Neural progenitor cell (in vitro differentiated cells): Measurements from ENCODE around the gene AUTS2.

Experiments used
- EZH2 ChIP-seq: fragments of 200-600 bp; sonication (generic); IDR thresholded peaks from 2 replicates; pipeline ENCODE4 v1.6.1; 2017; ENCODE audit warnings: antibody characterized with exemption, mild to moderate bottlenecking, moderate library complexity
- TF ChIP-seq, protein P1 (sequence below): fragments of 200-600 bp; sonication (generic); IDR thresholded peaks from 2 replicates; pipeline ENCODE4 v1.5.1; 2017; ENCODE audit warnings: antibody characterized with exemption, mild to moderate bottlenecking

DNA sequence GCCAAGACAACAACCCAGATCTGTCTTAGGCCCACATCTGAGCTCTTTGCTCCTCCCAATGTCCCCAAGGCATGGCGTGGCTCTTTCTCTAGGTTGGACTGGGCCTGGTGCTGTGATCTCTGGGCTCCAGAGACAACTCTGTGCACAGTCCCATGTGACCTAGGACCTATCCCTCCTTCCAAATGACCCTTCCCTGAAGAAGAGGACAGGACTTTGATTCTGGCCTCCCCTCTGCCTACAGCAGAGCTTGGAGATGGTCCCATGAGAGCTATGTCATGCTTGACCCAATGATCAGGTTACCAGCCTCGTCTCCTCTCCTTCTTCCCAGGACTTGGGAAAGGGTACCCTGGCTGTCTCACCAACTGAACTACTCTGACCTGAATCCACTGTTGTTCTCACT is 1237.4 kb downstream of the AUTS2 start:
- TF ChIP-seq, protein P1, sequence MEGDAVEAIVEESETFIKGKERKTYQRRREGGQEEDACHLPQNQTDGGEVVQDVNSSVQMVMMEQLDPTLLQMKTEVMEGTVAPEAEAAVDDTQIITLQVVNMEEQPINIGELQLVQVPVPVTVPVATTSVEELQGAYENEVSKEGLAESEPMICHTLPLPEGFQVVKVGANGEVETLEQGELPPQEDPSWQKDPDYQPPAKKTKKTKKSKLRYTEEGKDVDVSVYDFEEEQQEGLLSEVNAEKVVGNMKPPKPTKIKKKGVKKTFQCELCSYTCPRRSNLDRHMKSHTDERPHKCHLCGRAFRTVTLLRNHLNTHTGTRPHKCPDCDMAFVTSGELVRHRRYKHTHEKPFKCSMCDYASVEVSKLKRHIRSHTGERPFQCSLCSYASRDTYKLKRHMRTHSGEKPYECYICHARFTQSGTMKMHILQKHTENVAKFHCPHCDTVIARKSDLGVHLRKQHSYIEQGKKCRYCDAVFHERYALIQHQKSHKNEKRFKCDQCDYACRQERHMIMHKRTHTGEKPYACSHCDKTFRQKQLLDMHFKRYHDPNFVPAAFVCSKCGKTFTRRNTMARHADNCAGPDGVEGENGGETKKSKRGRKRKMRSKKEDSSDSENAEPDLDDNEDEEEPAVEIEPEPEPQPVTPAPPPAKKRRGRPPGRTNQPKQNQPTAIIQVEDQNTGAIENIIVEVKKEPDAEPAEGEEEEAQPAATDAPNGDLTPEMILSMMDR: no peak
- TF ChIP-seq EZH2: no peak
